ENCODE data around the gene MLX.
"Not testable (repeated sequence)": the region's sequence is repeated elsewhere in the genome, so short reads cannot be mapped to it uniquely, and the experiment has no call there.

MLX gene

GRCh38 chr17:42536372-42537155, 30.3 kb upstream of the MLX start:
- DNase-seq (ENCODE audit: low read depth, low spot score): peak; percentile 38

GRCh38 chr17:42537156-42537805, 29.6 kb upstream of the MLX start:
- no peak for DNase-seq (ENCODE audit: low read depth, low spot score)

- no peak for DNase-seq (ENCODE audit: low read depth, low spot score)
Measured at GRCh38 chr17:42537826-42538451, 29.0 kb upstream of the MLX start.

- no peak for DNase-seq (ENCODE audit: low read depth, low spot score)
Measured at GRCh38 chr17:42538482-42538881, 28.4 kb upstream of the MLX start.

GRCh38 chr17:42540558-42540957, 26.3 kb upstream of the MLX start:
- DNase-seq (ENCODE audit: low read depth, low spot score): not testable (repeated sequence)

GRCh38 chr17:42541041-42541833, 25.7 kb upstream of the MLX start:
- no peak for DNase-seq (ENCODE audit: low read depth, low spot score)

- DNase-seq (ENCODE audit: low read depth, low spot score): no peak
Measured at GRCh38 chr17:42543190-42544079, 23.5 kb upstream of the MLX start.

GRCh38 chr17:42544874-42545283, 22.0 kb upstream of the MLX start:
- no peak for DNase-seq (ENCODE audit: low read depth, low spot score)

- not testable (repeated sequence) for DNase-seq (ENCODE audit: low read depth, low spot score)
Measured at GRCh38 chr17:42545755-42546505, 21.0 kb upstream of the MLX start.

GRCh38 chr17:42547001-42547461, 19.9 kb upstream of the MLX start:
- no peak for DNase-seq (ENCODE audit: low read depth, low spot score)

- no peak for DNase-seq (ENCODE audit: low read depth, low spot score)
Measured at GRCh38 chr17:42547698-42548069, 19.2 kb upstream of the MLX start.

GRCh38 chr17:42548070-42548837, 18.6 kb upstream of the MLX start:
- DNase-seq (ENCODE audit: low read depth, low spot score): peak; percentile 64

GRCh38 chr17:42548993-42549755, 17.7 kb upstream of the MLX start:
- no peak for DNase-seq (ENCODE audit: low read depth, low spot score)

GRCh38 chr17:42552736-42553135, 14.2 kb upstream of the MLX start, which contains the start of gene HSD17B1:
HSD17B1 (plus strand) TSS chr17:42552923; CDS start chr17:42552934, 11 bp downstream.
- DNase-seq (ENCODE audit: low read depth, low spot score): not testable (repeated sequence)

GRCh38 chr17:42553161-42553818, 13.6 kb upstream of the MLX start:
- no peak for DNase-seq (ENCODE audit: low read depth, low spot score)

GRCh38 chr17:42553866-42554249, 13.0 kb upstream of the MLX start:
- no peak for DNase-seq (ENCODE audit: low read depth, low spot score)

- peak; percentile 48 for DNase-seq (ENCODE audit: low read depth, low spot score)
Measured at GRCh38 chr17:42554250-42555121, 12.4 kb upstream of the MLX start.

Data from activated naive CD8-positive, alpha-beta T cell treated with anti-CD3 and anti-CD28 coated beads, Interleukin-2, amount 50 U/mL, for 16 hours (primary cell).